ENCODE data around the gene MMP15. TPM values are rescaled to one million over a fixed set of nuclear protein-coding genes. Genes with fewer than 3 reads are reported as not detected.

MMP15 gene
- total RNA-seq, 2 donors from 2014 or later, result 2.1 to 3.8 TPM

- Histone ChIP-seq H3K27me3 (replicated peaks; ENCODE audit: insufficient read depth) (no peaks in the 10 kb centered on the region), H3K9me3 (no peaks in the 10 kb centered on the region), H3K27ac (no peak overlapping the region), H3K4me1 (ENCODE audit: control insufficient read depth in 1 of 2, low read depth in 2 of 2) (peaks cover 0 to 3% of the 10 kb centered on the region in 2 donors), H3K4me3 (no peak overlapping the region), H3K36me3 (peaks cover 22% of the 10 kb centered on the region)
- DNase-seq (ENCODE audit: low spot score), result no peak
- TF ChIP-seq CTCF (IDR thresholded peaks at IDR 0.05), result no peak
- ATAC-seq (ENCODE audit: insufficient number of reproducible peaks, low FRiP score, low read depth), result no peak
Measured at GRCh38 chr16:57993438-57993837, 32.1 kb upstream of the MMP15 start.

- H3K9me3 ChIP-seq, result no peaks in the 10 kb centered on the region
- H3K4me3 ChIP-seq, result no peak overlapping the region
- no peak overlapping the region for H3K27ac ChIP-seq
- ATAC-seq (ENCODE audit: insufficient number of reproducible peaks, low FRiP score, low read depth) (no peak), DNase-seq (ENCODE audit: low spot score) (no peak)
- H3K27me3 ChIP-seq (replicated peaks; ENCODE audit: insufficient read depth), result no peaks in the 10 kb centered on the region
- TF ChIP-seq CTCF (IDR thresholded peaks at IDR 0.05), result no peak
- peaks cover 4 to 8% of the 10 kb centered on the region in 2 donors for H3K4me1 ChIP-seq (ENCODE audit: control insufficient read depth in 1 of 2, low read depth in 2 of 2)
- H3K36me3 ChIP-seq, result peaks cover 22% of the 10 kb centered on the region
Measured at GRCh38 chr16:57993897-57994296, 31.7 kb upstream of the MMP15 start.

- ATAC-seq (ENCODE audit: insufficient number of reproducible peaks, low FRiP score, low read depth) (no peak), DNase-seq (ENCODE audit: low spot score) (no peak)
- no peak overlapping the region for H3K4me3 ChIP-seq
- peaks cover 8 to 12% of the 10 kb centered on the region in 2 donors for H3K4me1 ChIP-seq (ENCODE audit: control insufficient read depth in 1 of 2, low read depth in 2 of 2)
- no peak overlapping the region for H3K27ac ChIP-seq
- TF ChIP-seq CTCF (IDR thresholded peaks at IDR 0.05), result no peak
- peaks cover 22% of the 10 kb centered on the region for H3K36me3 ChIP-seq
- H3K9me3 ChIP-seq, result no peaks in the 10 kb centered on the region
- no peaks in the 10 kb centered on the region for H3K27me3 ChIP-seq (replicated peaks; ENCODE audit: insufficient read depth)
Measured at GRCh38 chr16:57994361-57994760, 31.2 kb upstream of the MMP15 start.

- ATAC-seq (ENCODE audit: insufficient number of reproducible peaks, low FRiP score, low read depth), result no peak
Measured at GRCh38 chr16:57994778-57995177, 30.8 kb upstream of the MMP15 start.

GRCh38 chr16:57995721-57996405, 29.7 kb upstream of the MMP15 start:
- Histone ChIP-seq H3K4me1 (ENCODE audit: control insufficient read depth in 1 of 2, low read depth in 2 of 2) (peaks cover 8 to 18% of the 10 kb centered on the region in 2 donors), H3K4me3 (no peak overlapping the region), H3K36me3 (peaks cover 22% of the 10 kb centered on the region), H3K27ac (no peak overlapping the region), H3K9me3 (no peaks in the 10 kb centered on the region), H3K27me3 (replicated peaks; ENCODE audit: insufficient read depth) (no peaks in the 10 kb centered on the region)
- TF ChIP-seq CTCF (IDR thresholded peaks at IDR 0.05), result no peak
- DNase-seq (ENCODE audit: low spot score) (no peak), ATAC-seq (ENCODE audit: insufficient number of reproducible peaks, low FRiP score, low read depth) (no peak)

More at GRCh38 chr16:57994778-57995177, 30.8 kb upstream of the MMP15 start:
- Histone ChIP-seq H3K27me3 (replicated peaks; ENCODE audit: insufficient read depth) (no peaks in the 10 kb centered on the region), H3K4me1 (ENCODE audit: control insufficient read depth in 1 of 2, low read depth in 2 of 2) (peaks cover 8 to 16% of the 10 kb centered on the region in 2 donors), H3K36me3 (peaks cover 22% of the 10 kb centered on the region), H3K27ac (no peak overlapping the region), H3K4me3 (no peak overlapping the region), H3K9me3 (no peaks in the 10 kb centered on the region)
- TF ChIP-seq CTCF (IDR thresholded peaks at IDR 0.05), result no peak
- no peak for DNase-seq (ENCODE audit: low spot score)

Measured in thoracic aorta (tissue), 2 donors.